Muscle of arm (tissue), 12 donors: ENCODE data around the gene ANKRA2. TPM values are rescaled to one million over a fixed set of nuclear protein-coding genes. Genes with fewer than 3 reads are reported as not detected.

Source experiments
- DNase-seq: peaks from one replicate; pipeline ENCODE4 v3.0.0-alpha.2; 2013
- polyA plus RNA-seq, 12 donors: library from polyadenylated mRNA; unstranded; fragments of 120-200 nt; gene quantifications; one replicate each; pipeline ENCODE4 v1.2.1, GENCODE V29; 2013; ENCODE audit not compliant: insufficient read length in 12 of 12

The ANKRA2 gene
- polyA plus RNA-seq, 12 donors: 19.9 to 50.7 (median 35.4) TPM; not detected in 1

DNA sequence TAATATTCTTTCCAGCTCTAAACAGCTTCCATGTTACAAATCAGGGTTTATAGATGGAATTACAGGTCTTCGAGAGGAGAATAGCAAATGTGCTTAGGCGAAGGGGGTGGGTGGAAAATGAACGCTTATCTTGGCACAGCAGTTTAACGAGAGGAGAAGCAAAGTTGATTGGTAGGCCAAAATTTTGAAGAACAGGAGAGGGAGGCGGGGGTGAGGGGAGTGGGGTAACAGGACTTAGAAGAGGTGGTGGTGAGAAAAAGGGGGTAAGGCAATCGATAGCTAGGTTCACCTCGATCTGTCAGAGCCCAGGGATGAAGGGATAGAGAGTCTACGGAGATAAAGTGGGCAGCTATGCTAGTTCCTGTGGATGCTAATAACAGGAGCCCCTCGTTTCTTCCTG, 764 bp downstream of the ANKRA2 start:
- DNase-seq: no peak

DNA sequence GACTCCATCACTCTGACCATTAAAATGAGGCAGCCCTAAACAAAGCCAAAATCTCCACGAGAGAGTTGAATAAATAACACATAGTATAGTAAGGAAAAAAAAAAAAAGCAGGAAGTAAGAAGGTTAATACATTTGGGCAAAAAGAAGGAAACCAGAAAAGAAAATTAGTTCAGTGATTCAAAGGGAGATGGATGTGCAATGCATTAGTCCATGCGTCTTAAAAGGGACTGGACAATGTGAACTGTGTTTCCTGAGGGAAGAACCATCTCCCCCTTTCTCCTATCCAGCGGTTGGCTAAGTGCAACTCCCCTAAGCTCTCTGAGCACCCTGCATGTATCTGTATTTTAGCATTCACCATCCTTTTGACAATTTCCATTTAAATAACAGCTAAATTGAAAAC, 1.4 kb downstream of the ANKRA2 start:
- no peak for DNase-seq

DNA sequence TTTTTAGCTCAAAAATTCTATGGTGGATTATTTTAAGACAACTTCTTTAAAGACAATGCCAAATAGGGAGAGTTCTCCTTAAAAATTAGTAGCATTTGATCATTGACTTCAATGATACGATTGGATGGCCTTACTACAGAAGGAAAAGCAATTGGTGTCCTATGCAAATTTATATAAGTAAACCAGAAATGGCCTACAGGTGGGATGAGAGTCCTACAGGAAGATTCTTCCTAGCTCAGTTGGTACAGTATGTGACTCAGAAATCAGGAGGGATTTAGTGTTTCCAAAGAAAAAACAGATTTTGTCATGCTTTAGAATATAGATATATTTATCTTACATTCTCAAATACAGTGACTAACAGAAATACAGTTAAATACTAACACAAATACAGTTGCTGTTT, 6.5 kb downstream of the ANKRA2 start:
- DNase-seq: no peak

DNA sequence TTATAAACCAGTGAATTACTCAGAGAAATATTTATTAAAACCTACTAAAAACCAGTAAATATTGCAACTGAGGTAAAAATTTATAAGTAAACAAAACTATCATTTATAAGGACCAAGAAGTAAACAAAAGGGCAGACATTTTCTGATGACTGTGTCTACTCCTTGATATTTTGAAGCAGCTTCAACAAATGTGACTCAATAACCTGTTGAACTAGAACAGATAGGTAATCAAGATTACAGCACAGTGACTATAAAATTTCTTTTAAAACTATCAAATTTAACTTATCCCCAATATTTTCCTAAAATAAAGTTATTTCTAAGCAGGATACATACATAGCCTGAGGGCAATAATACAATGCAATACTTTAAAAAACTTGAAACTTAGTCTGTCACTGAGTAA, 12.8 kb downstream of the ANKRA2 start:
- no peak for DNase-seq

DNA sequence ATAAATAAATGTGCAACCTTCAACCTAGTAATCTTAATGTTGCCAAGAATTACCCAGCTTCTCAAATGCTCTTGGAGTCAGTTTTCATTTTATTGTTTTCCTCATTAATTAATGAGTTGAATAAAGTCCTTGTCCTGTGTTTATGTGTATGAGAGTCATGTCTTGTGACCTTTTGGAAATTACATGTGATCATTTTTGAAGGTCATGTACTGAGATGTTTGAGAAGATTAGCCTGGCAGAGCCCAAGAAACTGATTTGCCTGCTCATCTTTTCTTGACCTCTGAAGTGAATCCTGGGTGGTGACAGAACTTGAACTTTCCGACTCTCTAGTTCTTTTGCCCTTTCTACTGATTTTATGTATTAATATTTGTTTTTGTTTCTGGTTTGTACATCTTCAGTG, 15.4 kb downstream of the ANKRA2 start:
- DNase-seq: no peak

DNA sequence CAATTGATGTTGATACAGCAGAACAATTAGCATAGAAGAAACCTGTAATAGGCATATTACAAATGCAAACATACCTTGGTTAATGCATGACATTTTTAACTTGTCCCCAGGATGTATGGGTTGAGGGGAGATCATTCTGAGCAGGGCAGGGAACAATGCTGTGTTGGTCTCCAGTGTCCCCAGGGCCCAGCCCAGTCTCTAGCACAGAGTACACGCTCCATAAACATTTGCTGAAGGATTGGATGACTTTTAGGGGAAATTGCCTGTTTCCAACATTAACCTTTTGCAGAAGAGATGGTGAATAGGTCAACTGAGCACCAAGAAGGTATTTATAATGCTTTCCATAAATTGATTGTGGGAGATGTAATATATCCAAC, 20.0 kb downstream of the ANKRA2 start:
- no peak for DNase-seq

DNA sequence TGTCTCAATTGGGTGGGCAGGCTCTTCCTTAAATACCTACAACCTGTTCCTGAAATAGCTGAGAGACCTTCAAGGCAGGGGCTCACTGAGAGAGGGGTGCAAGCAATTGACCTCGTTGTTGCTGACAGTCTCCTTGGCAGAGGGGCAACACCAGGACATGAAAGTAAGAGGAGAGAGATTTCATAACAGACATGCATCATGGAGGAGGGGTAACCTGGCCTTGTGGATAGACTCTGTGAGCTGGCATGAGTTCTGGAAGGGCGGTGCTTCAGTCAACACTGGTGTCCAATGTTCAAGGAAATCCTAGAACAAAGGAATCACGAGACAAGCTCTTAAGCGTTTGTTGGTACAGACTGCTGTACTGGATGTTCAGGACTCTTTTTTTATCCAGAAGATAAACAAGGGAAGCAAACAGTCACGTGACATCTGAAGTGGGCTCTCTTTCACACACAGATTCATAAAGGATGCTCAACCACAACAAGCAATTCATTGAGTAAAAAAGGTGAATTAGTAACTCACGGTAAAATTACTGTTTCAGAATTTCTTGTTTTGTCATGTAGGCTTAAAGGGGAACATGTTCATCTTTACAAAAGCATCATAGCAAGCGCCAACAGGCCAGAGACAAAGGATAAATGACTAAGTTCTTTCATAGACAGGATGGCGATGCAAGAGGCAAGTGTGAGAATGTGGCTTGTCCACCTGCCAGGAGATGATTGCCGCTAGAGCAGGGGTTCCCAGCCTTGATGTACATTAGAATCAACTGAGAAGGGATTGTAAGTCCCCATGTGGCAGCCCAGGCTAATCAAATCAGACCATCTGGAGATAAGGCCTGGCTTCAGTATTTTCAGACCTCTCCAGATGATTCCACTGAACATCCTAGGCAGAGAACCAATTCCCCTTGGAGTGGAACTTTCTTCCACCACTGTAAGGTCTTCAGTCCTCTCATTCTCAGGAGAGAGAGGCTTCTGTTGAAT, 20.7 kb downstream of the ANKRA2 start:
- no peak for DNase-seq

DNA sequence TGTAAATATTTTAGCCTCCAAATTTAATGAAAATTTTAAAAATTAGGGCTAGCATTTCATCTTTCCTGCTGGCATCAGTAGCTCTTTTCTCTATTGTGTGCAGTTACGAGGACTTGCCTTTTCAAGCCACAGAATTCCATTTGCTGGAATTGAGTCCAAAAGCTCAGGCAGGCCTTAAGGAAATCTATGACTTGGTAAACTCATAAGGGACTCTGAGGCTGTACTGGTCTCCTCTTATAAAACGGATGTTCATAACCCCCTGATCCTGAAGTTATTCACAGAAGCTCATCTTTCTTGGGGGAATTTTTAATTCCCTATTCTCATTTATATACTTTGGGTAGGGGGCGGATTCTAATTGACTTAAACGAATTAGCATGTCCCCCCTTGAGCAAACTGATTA, 23.4 kb downstream of the ANKRA2 start:
- no peak for DNase-seq

DNA sequence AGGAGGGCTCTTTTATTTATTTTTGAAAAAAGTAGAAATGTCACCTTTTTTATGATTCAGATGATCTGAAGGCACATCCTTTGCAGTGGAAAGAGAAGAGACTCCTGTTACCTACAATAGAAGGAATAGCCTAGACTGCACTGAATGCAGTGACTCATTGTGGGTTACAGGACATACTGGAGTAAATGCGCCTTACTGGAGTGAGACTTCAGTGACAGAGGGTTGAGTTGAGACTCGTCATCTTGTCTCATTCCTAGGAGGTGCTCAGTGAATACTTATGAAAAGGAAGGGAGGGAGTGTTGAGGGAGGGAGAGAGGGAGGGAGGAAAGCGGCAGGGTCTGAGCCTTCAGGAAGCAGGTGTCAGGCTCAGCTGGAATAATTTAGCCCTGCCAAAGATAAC, 25.2 kb downstream of the ANKRA2 start:
- no peak for DNase-seq

DNA sequence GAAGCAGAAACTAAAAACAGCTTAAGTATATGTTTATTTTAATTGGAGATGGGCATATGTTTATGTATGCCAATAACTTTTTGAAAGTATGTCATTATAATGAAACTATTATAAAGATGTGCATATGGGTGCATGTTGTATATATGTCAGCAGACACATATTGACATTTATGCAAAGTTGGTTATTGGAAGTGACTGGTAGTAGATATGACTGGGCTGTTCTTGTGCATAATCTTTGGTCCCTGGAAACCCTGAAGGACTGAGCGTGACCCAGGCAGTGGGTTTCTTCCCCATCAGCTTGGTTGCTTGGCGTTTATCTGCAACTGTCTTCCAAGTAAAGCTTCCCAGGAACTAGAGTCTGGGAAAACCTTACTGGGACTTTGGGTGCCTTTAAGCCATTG, 25.7 kb downstream of the ANKRA2 start:
- DNase-seq: no peak

DNA sequence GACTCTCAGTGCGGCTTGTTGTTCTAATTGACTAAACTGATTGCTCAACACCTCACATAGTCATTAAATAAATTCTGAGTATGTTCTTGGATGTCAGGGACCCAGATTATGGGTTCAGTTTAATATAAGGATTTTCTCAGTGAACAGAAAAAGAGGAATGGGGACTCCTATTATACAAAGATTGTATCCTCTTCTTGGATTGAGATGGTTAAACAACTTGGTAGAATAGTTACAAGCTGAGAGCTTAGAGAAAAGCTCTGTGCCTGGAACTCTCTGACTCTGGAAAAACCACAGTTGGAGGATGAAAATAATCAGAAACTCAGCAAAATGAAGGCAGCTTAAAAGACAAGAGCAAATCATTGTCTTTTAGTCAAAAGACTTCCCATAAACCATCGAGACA, 30.5 kb downstream of the ANKRA2 start:
- no peak for DNase-seq

DNA sequence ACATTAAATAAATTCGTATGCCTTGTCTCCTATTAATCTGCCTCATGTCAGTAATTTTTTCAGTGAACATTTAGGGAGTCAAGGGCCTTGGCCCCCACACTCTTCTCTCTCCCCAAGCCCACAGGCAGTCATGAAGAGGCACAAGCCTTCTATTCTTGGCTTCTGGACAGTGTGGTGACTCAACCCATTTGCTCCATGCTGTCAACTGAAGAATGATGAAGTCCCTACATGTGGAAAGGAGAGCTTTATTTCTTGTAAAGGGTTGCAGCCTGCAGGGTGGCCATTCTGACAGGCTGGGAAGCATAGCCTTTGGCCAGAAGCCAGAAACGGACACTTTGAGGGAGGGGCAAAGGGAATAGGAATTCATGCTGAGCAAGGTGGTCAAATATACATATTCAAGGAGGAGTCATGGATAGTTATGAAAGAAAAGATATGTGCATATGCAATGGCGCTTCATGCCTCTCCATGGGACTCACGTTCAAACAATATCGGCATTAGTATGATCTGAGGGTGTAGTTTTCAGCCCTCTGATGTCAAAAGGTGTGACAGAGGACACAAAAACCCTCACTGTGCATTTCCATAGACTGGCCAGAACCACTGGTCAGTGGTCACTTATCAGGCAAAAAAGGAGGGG, 31.3 kb downstream of the ANKRA2 start:
- DNase-seq: no peak

DNA sequence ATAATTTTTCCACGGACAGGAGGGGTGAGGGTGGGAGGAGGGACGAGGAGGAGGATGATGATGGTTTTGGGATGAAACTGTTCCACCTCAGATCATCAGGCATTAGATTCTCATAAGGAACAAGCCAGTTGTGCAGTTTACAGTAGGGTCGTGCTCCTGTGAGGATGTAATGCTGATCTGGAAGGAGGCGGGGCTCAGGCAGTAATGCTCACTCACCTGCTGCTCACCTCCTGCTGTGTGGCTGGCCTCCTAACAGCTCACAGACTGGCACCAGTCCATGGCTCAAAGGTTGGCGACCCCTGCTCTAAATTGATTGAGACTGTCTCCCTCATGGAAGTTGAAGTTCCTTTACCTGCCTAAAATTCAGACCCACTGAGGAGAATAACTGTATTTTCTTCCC, 33.2 kb downstream of the ANKRA2 start:
- no peak for DNase-seq

DNA sequence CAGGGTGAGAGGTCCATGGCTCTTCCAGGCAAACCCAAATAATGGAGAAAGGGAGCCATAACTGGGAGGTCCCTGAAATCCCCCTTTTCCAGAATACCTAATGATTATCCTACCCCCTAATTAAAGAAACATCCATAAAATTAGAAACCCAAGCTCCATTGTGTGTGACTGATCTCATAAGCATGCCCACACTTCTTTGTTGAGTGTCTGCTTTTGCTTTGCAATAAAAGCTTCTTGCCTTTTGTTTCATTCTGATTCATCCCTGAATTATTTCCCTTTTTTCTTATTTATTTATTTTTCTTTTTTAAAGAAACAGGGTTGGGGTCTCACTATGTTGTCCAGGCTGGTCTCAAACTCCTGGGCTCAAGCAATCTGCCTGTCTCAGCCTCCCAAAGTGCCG, 34.1 kb downstream of the ANKRA2 start:
- no peak for DNase-seq

DNA sequence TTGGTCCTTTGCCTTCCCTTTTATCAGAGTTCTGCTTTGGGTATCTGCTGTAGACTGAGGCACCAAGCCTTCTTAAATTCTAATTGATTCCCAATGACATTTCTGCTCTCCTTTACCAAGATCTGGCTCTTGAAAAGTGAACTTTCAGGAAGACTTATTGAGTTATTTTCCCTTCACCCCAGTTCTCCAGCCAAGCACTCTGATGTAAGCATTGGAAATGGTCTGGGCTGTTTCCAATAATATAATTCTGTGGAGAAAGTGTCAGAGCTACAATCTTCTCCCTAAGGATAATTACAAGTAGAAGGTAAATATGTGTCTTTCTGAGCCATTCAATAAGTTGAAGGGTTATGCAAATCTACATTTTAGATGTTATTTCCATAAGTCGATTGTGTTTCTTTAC, 36.4 kb downstream of the ANKRA2 start:
- no peak for DNase-seq

DNA sequence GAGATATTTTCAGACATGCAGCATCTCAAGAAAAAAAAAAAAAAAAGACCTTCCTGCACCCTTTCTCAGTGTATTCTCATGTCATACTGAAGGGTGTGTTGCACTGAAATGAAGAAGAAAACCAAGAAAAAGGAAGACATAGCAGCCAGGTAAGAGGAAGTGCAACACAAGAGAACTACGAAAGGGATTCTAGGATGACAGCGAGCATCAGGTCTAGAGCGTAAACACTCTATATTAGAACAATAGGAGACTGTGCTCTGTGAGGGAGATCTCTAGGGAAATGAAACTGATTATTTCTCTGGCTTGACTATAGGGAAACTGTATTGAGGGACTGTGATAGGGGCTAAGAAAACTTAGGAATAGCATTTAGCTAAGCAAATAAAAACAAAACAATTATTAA, 37.2 kb downstream of the ANKRA2 start:
- no peak for DNase-seq

DNA sequence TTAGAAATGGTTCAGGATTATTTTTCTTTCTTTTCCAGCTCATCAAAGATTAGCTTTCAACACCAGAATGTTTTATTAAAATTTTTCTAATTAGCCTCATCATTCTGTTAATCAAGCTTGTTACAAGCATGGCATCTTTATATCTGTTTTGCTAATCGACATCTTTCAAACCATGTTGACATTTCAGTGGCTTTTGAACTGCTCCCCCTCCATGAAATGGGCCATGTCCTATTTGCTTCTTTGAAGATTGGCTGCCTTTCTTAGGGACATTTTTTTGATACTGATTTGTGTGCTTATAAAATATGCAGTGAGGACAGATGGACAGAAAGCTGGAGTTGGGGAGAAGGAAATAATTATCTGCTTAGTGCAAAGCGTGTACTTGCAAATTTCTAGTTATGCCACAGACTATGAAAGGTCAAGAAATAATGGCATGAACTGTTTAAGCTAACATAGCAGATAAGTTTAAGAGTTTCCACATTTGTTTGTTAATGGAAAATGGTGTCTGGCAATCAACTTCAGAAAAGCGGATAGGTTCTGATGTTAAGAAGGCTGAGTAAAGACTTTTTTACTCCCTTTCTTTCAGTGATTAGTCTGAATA, 39.7 kb downstream of the ANKRA2 start:
- DNase-seq: no peak

DNA sequence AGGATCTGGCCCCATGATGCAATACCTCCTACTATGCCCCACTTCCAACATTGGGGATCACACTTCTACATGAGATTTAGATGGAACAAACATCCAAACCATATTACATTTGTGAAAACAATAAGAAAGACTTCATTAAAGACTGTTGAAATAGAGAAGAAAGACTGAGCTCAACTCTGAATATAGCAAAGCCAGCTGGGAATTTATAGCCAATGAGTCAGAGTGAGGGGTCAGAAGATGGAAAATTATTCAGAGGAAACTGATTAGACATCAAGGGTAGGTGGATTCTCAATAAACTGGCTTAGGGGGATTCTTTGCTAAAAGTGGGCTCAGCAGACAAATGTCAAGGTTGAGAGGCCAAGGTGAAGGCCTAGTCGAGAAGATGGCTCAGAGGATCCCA, 41.6 kb downstream of the ANKRA2 start:
- no peak for DNase-seq

DNA sequence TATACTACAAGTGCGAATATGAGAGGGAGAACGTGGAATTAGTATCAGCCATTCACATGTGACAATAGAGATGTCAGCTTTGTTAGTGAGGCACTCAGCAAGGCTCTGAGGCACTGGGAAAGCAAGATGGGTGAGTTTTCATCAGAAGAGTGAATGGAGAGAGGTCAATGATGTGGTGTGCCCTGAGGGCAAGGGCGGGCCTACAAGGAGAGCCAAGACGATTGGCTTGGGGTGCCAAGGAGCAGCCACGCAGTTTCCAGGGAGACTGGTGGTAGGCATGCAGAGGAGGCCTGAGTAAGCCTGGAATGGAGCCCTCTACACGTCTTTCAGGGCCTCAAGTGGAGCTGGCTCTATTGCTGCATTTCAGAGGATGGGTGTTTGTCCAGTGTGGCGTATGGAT, 42.5 kb downstream of the ANKRA2 start:
- no peak for DNase-seq

DNA sequence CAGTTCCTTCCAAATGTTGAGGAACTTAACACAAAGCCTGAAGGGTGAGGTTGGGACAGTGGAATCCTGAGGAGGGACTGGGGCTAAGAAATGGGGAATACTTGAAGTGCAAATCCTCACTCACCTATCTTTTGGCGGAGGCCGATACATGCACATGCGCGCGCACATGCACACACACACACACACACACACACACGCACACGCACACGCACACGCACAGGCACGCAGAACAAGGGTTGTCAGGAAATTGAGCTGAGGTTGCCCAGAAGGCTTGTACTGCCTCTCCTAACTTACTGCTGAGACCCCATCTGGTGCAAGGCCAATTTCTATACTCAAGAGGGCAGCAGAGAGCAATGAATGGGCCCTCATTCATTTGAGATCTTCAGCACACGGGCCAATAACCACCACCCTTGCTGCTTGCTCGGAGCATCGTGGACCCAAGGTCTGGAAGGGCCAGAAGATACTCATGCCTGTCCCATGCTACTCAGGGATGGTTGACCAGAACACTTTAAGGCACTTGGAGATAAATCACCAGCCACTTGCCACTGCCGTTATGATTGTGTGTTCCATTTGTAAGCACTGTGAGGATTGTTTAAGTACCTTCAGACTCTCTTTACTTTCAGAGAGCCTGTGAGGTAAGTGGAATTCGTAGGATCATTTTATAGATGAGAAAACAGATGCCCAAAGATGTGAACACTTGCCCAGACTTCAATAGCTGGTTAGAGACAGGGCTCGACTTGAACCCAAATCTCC, 45.7 kb downstream of the ANKRA2 start:
- DNase-seq: peak; percentile 72

DNA sequence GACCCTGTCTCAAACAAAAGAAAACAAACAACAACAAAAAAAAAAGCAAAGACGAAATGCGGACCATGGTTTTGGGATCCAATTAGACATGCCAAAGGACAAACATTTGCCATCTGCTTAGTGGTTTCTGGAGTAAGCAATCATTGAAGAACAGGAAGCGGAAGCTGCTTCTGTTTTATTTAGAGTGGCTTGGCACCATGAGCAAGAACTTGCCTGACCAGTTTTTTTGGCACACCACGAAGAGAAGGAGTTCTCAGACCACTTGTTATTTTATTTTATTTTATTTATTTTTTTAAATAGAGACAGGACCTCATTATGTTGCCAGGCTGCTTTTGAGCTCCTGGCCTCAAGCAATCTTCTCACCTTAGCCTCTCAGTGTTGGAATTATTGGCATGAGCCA, 50.2 kb downstream of the ANKRA2 start:
- DNase-seq: no peak

DNA sequence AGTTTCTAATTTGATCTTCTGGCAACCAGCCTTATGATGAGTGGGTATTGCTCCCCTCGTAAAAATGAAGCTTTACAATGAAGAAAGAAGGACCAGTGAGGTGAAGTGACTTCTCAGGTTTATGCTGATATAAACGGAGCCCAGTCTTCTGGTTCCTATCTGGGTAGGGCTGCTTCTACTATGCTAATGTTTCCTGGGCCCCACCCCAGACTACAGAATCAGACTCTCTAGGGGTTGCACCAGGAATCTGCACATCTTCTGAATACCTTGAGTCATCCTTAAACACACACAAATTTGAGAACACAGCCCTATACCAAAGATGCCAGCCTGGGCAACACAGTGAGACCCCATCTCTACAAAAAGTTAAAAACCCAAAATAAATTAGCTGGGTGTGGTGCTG, 51.0 kb downstream of the ANKRA2 start:
- DNase-seq: no peak
